Hematopoietic multipotent progenitor cell treated with erythropoietin and hydrocortisone succinate and interleukin-3 and kit ligand, for 17 days (in vitro differentiated cells): ENCODE measurements around the gene MUTYH.
A peak's percentile ranks its signal among the peaks of the same experiment; 100 is the strongest.

Experiments
- DNase-seq: peaks from one replicate; pipeline ENCODE4 v3.0.0-alpha.2; 2015; ENCODE audit warnings: low spot score

MUTYH gene

GRCh38 chr1:45348966-45349677 is 8.9 kb upstream of the MUTYH start:
- no peak for DNase-seq

- DNase-seq = no peak
Observed at GRCh38 chr1:45348609-45348965, 8.3 kb upstream of the MUTYH start.

GRCh38 chr1:45348020-45348419 is 7.8 kb upstream of the MUTYH start:
- DNase-seq = no peak

- DNase-seq = no peak
Observed at GRCh38 chr1:45346473-45346872, 6.2 kb upstream of the MUTYH start.

GRCh38 chr1:45345014-45345413 is 4.8 kb upstream of the MUTYH start:
- no peak for DNase-seq

- no peak for DNase-seq
Observed at GRCh38 chr1:45344499-45344898, 4.3 kb upstream of the MUTYH start.

GRCh38 chr1:45340816-45341466 is 701 bp upstream of the MUTYH start:
- peak; percentile 20 for DNase-seq

- no peak for DNase-seq
Observed at GRCh38 chr1:45337630-45338325, 2.5 kb downstream of the MUTYH start.

GRCh38 chr1:45335855-45336324 is 4.3 kb downstream of the MUTYH start:
- no peak for DNase-seq

GRCh38 chr1:45334308-45335245 is 5.7 kb downstream of the MUTYH start:
- no peak for DNase-seq

GRCh38 chr1:45332346-45332720 is 7.9 kb downstream of the MUTYH start:
- DNase-seq = no peak

- no peak for DNase-seq
Observed at GRCh38 chr1:45331436-45332345, 8.5 kb downstream of the MUTYH start.

GRCh38 chr1:45329445-45329844 is 10.8 kb downstream of the MUTYH start:
- DNase-seq = no peak

GRCh38 chr1:45328680-45329079 is 11.6 kb downstream of the MUTYH start:
- DNase-seq = no peak

- DNase-seq = no peak
Observed at GRCh38 chr1:45327644-45328515, 12.4 kb downstream of the MUTYH start.

GRCh38 chr1:45326627-45327623 is 13.3 kb downstream of the MUTYH start, which contains the start of gene HPDL:
Gene HPDL (plus strand): TSS chr1:45326895. CDS start chr1:45327149, 254 bp downstream.
- DNase-seq = no peak

- no peak for DNase-seq
Observed at GRCh38 chr1:45325851-45326506, 14.3 kb downstream of the MUTYH start.

- DNase-seq = no peak
Observed at GRCh38 chr1:45322486-45323040, 17.7 kb downstream of the MUTYH start.
